Transverse colon (tissue), 4 donors: ENCODE data around the gene STK24. TPM values are rescaled to one million over a fixed set of nuclear protein-coding genes. Genes with fewer than 3 reads are reported as not detected.

Experiments used
- DNase-seq: peaks from one replicate; pipeline ENCODE4 v3.0.0-alpha.2; 2019
- H3K27ac ChIP-seq, 4 donors: fragments of 200-600 bp; sonication (generic); 2 replicates each; pipeline ENCODE4 v1.5.1; 2016 to 2018; ENCODE audit warnings: inconsistent platforms in 4 of 4
- H3K27me3 ChIP-seq: fragments of 200-600 bp; sonication (generic); 2 replicates; pipeline ENCODE4 v1.5.1; 2017; ENCODE audit warnings: inconsistent platforms
- H3K36me3 ChIP-seq, 4 donors: fragments of 200-600 bp; sonication (generic); 2 replicates each; pipeline ENCODE4 v1.5.1; 2017 to 2019; ENCODE audit warnings: inconsistent platforms in 4 of 4
- H3K4me1 ChIP-seq, 4 donors: fragments of 200-600 bp; sonication (generic); 2 replicates each; pipeline ENCODE4 v1.5.1; 2017 to 2020; ENCODE audit warnings: inconsistent platforms in 4 of 4
- H3K4me3 ChIP-seq, 4 donors: fragments of 200-600 bp; sonication (generic); 1 replicate in 1 of 4; 2 replicates in 3 of 4; pipeline versions ENCODE4 v1.5.1 to v1.6.1; 2017 to 2019; ENCODE audit warnings: inconsistent platforms in 4 of 4
- H3K9me3 ChIP-seq, 2 donors: fragments of 200-600 bp; sonication (generic); 2 replicates each; pipeline ENCODE4 v1.5.1; 2017 to 2019; ENCODE audit warnings: inconsistent platforms in 2 of 2
- EP300 ChIP-seq: sonication (generic); formaldehyde crosslinking; IDR thresholded peaks from one replicate; pipeline ENCODE4 v1.6.1; 2017; ENCODE audit warnings: antibody characterized with exemption, low read depth
- POLR2A ChIP-seq: fragments of 450-650 bp; IDR thresholded peaks from one replicate; pipeline ENCODE4 v1.6.1; 2016; ENCODE audit warnings: antibody characterized with exemption, mild to moderate bottlenecking, moderate library complexity
- POLR2AphosphoS5 ChIP-seq, 3 donors: sonication (generic); formaldehyde crosslinking; IDR thresholded peaks; one replicate each; pipeline ENCODE4 v1.6.1; 2016; ENCODE audit warnings: antibody characterized with exemption in 3 of 3
- WGBS, 2 donors: methylation state at CpG; one replicate each; pipeline ENCODE4 v1.1.5; 2018; ENCODE audit warnings: low coverage in 1 of 2; 5-methylcytosine and 5-hydroxymethylcytosine counted together
- in situ Hi-C, 4 donors: fragments of 200-750 bp; cut with MboI; loops; one replicate each; pipeline versions ENCODE4 v1.15.0 to v1.15.1; 2017; ENCODE audit warnings: low sequenced_read_pairs in 3 of 4, low pct_ligation_motif_present in 1 of 4, low pct_unique_long_range_greater_than_20kb in 1 of 4
- intact Hi-C: fragments of 100-400 bp; cut with DNase I; formaldehyde crosslinking; loops from one replicate; pipeline ENCODE4 v1.15.1; 2023; ENCODE audit warnings: low total_unique reads
- total RNA-seq, 4 donors: library from RNA; depleted of rRNA; stranded (reverse); fragments of >200 nt; gene quantifications; one replicate each; pipeline ENCODE4 v1.1.0, GENCODE V29; 2016
- TF ChIP-seq, protein P1 (sequence below), 5 experiments: fragments of 200-600 bp in 3 of 5; fragments of 450-650 bp in 2 of 5; sonication (generic) in 3 of 5; IDR thresholded peaks; 1 replicate in 2 of 5; 2 replicates in 3 of 5; pipeline ENCODE4 v1.5.1; 2016 to 2017; ENCODE audit warnings: antibody characterized with exemption in 5 of 5, inconsistent platforms in 3 of 5, mild to moderate bottlenecking in 2 of 5, moderate library complexity in 1 of 5

STK24 gene
- total RNA-seq, 4 donors from 2014 or later, result 87.2 to 152 (median 131) TPM

DNA sequence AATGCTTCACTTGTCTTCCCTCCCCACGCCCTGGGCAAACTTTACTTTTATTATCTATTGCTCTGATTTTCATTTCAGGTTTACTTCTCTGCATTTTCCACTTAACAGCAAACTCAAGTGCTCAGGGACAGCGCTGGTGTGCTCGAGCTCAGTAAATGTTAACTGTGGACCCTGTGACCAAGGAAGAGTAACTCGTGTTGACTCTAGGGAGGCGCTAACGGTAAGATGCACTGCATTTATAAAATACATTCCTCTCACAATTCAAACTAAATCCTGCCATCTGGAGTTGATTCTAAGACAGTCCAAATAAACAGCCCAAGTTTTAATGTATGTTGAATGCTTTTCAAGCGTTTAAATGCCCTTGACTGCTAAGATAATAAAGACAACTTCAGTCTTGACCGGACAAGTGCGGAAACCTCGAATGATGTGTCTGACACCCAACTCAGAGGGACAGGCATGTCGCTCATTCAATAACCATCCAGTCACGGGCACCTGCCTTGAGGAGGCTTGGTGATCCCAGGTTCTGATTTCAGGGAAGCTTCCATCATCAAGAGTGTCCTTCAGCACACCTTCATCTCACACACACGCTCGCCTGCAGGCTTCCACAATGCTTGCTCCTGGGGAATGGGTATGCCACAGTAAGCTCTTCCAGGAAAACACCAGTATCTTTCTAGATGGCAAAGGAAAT is 93.2 kb downstream of the STK24 start:
- H3K36me3 ChIP-seq, result no peaks in the 10 kb centered on the region
- in situ Hi-C loops, result no loop called here
- intact Hi-C loops, result no loop called here

GRCh38 chr13:98482476-98483444 is 94.1 kb downstream of the STK24 start:
- H3K4me3 ChIP-seq, result peak overlapping the region in 1 of 4 donors; percentile 1
- 36 to 50% methylated on average over 2 to 28 of the region's 28 CpGs for WGBS, 2 donors
- intact Hi-C loops, result no loop called here
- TF ChIP-seq POLR2A (no peak), POLR2AphosphoS5 (IDR thresholded peaks at IDR 0.05) (peak in 2 of 3 donors; percentile 21 to 43)
- TF ChIP-seq, protein P1, sequence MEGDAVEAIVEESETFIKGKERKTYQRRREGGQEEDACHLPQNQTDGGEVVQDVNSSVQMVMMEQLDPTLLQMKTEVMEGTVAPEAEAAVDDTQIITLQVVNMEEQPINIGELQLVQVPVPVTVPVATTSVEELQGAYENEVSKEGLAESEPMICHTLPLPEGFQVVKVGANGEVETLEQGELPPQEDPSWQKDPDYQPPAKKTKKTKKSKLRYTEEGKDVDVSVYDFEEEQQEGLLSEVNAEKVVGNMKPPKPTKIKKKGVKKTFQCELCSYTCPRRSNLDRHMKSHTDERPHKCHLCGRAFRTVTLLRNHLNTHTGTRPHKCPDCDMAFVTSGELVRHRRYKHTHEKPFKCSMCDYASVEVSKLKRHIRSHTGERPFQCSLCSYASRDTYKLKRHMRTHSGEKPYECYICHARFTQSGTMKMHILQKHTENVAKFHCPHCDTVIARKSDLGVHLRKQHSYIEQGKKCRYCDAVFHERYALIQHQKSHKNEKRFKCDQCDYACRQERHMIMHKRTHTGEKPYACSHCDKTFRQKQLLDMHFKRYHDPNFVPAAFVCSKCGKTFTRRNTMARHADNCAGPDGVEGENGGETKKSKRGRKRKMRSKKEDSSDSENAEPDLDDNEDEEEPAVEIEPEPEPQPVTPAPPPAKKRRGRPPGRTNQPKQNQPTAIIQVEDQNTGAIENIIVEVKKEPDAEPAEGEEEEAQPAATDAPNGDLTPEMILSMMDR (IDR thresholded peaks at IDR 0.05), result no peak
- peak overlapping the region; percentile 83 to 88 (median 84) for H3K27ac ChIP-seq
- DNase-seq, result peak; percentile 71
- H3K4me1 ChIP-seq, result peaks cover 54 to 81% (median 62%) of the 10 kb centered on the region in 4 donors
- no peaks in the 10 kb centered on the region for H3K36me3 ChIP-seq
- in situ Hi-C loops, result no loop called here
- H3K27me3 ChIP-seq, result no peaks in the 10 kb centered on the region
- H3K9me3 ChIP-seq, result no peaks in the 10 kb centered on the region

More for the DNA sequence above, 93.2 kb downstream of the STK24 start:
- no peaks in the 10 kb centered on the region for H3K9me3 ChIP-seq
- peaks cover 53 to 91% (median 62%) of the 10 kb centered on the region in 4 donors for H3K4me1 ChIP-seq
- H3K27me3 ChIP-seq, result no peaks in the 10 kb centered on the region
- TF ChIP-seq EP300 (no peak), POLR2AphosphoS5 (IDR thresholded peaks at IDR 0.05) (no peak), POLR2A (no peak)
- TF ChIP-seq, protein P1 (IDR thresholded peaks at IDR 0.05), result no peak
- peak overlapping the region; percentile 83 to 88 (median 84) for H3K27ac ChIP-seq
- no peak for DNase-seq
- 47 to 49% methylated on average over 5 to 14 of the region's 14 CpGs for WGBS, 2 donors
- H3K4me3 ChIP-seq, result no peak overlapping the region

DNA sequence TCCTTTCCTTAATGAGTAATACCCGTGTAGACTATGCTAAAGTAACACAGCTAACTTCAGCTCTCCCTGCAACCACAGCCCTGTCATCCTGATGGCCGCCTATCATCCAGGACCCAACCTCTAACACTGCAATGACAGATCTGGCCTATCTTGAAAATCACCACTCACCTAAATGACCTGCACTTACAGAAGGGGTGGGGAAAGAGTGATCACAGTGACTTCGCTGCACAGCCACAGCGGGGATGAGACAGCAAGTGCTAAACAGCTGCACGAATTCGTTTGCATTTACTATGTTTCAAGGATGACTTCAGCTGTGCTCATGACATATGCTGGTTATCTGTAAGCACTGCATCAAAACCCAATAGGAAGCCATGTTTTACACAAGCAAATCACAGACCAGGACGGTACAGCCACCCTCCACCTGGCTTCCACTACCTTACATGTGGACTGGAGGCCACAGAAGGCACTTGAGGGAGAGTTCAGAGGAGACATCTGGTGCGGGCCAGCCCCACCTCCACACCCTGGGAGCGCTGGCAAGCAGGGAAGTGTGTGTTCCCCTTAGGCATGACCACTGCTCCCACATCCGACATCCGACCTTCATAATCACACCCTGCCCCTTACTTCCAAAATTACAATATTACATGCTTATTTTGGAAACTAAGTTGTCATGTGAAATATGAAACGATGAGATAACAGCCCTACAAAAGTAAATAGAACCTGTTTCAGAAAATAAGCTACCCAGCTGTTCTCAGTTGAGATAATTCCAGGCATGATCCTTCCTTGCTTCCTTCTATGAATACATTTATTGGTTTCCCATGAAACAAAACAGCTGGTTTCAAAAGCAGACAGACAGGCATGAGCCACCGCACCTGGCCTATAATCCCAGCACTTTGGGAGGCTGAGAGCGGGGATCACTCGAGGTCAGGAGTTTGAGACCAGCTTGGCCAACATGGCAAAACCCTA is 95.7 kb downstream of the STK24 start:
- H3K4me3 ChIP-seq, result no peak overlapping the region
- peak; percentile 46 for DNase-seq
- H3K9me3 ChIP-seq, result no peaks in the 10 kb centered on the region
- in situ Hi-C loops, result no loop called here
- TF ChIP-seq EP300 (no peak), POLR2AphosphoS5 (IDR thresholded peaks at IDR 0.05) (peak; percentile 49 to 66 (median 49)), POLR2A (no peak)
- TF ChIP-seq, protein P1 (IDR thresholded peaks at IDR 0.05), result no peak
- H3K27ac ChIP-seq, result peak overlapping the region; percentile 83 to 88 (median 84)
- WGBS, 2 donors, result 47 to 65% methylated on average over 8 to 15 of the region's 15 CpGs
- H3K4me1 ChIP-seq, result peaks cover 54 to 73% (median 66%) of the 10 kb centered on the region in 4 donors
- intact Hi-C loops, result no loop called here
- H3K36me3 ChIP-seq, result no peaks in the 10 kb centered on the region
- H3K27me3 ChIP-seq, result no peaks in the 10 kb centered on the region
